Measurements from ENCODE around the gene GRPEL1.

Gene GRPEL1

GRCh38 chr4:7073059-7073458 is 5.2 kb upstream of the GRPEL1 start:
- H3K4me3 ChIP-seq (ENCODE audit: low read depth, low read length) = no peak overlapping the region
- no peaks in the 10 kb centered on the region for H3K9me3 ChIP-seq (ENCODE audit: control insufficient read depth, insufficient read depth, low read length)
- H3K36me3 ChIP-seq (ENCODE audit: control insufficient read depth, insufficient read depth, low read length) = no peaks in the 10 kb centered on the region
- H3K27me3 ChIP-seq (ENCODE audit: control insufficient read depth, insufficient read depth, low read length) = peaks cover 23% of the 10 kb centered on the region
- H3K9ac ChIP-seq (ENCODE audit: low read depth, low read length) = no peak overlapping the region
- no peaks in the 10 kb centered on the region for H3K4me1 ChIP-seq (ENCODE audit: control insufficient read depth, insufficient read depth, low read length)

GRCh38 chr4:7070729-7071511 is 3.1 kb upstream of the GRPEL1 start:
- H3K4me1 ChIP-seq (ENCODE audit: control insufficient read depth, insufficient read depth, low read length) = peaks cover 3% of the 10 kb centered on the region
- H3K36me3 ChIP-seq (ENCODE audit: control insufficient read depth, insufficient read depth, low read length) = no peaks in the 10 kb centered on the region
- no peak overlapping the region for H3K4me3 ChIP-seq (ENCODE audit: low read depth, low read length)
- no peaks in the 10 kb centered on the region for H3K9me3 ChIP-seq (ENCODE audit: control insufficient read depth, insufficient read depth, low read length)
- no peak overlapping the region for H3K9ac ChIP-seq (ENCODE audit: low read depth, low read length)
- peaks cover 23% of the 10 kb centered on the region for H3K27me3 ChIP-seq (ENCODE audit: control insufficient read depth, insufficient read depth, low read length)

GRCh38 chr4:7068883-7069282 is 1.0 kb upstream of the GRPEL1 start:
- Histone ChIP-seq H3K4me3 (ENCODE audit: low read depth, low read length) (peak overlapping the region; percentile 81), H3K36me3 (ENCODE audit: control insufficient read depth, insufficient read depth, low read length) (peaks cover 6% of the 10 kb centered on the region), H3K4me1 (ENCODE audit: control insufficient read depth, insufficient read depth, low read length) (peaks cover 3% of the 10 kb centered on the region), H3K9ac (ENCODE audit: low read depth, low read length) (no peak overlapping the region), H3K9me3 (ENCODE audit: control insufficient read depth, insufficient read depth, low read length) (no peaks in the 10 kb centered on the region), H3K27me3 (ENCODE audit: control insufficient read depth, insufficient read depth, low read length) (peaks cover 23% of the 10 kb centered on the region)

- no peaks in the 10 kb centered on the region for H3K9me3 ChIP-seq (ENCODE audit: control insufficient read depth, insufficient read depth, low read length)
- H3K36me3 ChIP-seq (ENCODE audit: control insufficient read depth, insufficient read depth, low read length) = peaks cover 11% of the 10 kb centered on the region
- H3K4me3 ChIP-seq (ENCODE audit: low read depth, low read length) = peak overlapping the region; percentile 81
- H3K4me1 ChIP-seq (ENCODE audit: control insufficient read depth, insufficient read depth, low read length) = peaks cover 3% of the 10 kb centered on the region
- peaks cover 23% of the 10 kb centered on the region for H3K27me3 ChIP-seq (ENCODE audit: control insufficient read depth, insufficient read depth, low read length)
- H3K9ac ChIP-seq (ENCODE audit: low read depth, low read length) = no peak overlapping the region
Observed at GRCh38 chr4:7068279-7068842, 497 bp upstream of the GRPEL1 start.

GRCh38 chr4:7067126-7067451 is 775 bp downstream of the GRPEL1 start:
- peaks cover 3% of the 10 kb centered on the region for H3K4me1 ChIP-seq (ENCODE audit: control insufficient read depth, insufficient read depth, low read length)

GRCh38 chr4:7066493-7066892 is 1.4 kb downstream of the GRPEL1 start:
- peaks cover 14% of the 10 kb centered on the region for H3K27me3 ChIP-seq (ENCODE audit: control insufficient read depth, insufficient read depth, low read length)
- H3K4me1 ChIP-seq (ENCODE audit: control insufficient read depth, insufficient read depth, low read length) = peaks cover 3% of the 10 kb centered on the region
- peak overlapping the region; percentile 85 for H3K4me3 ChIP-seq (ENCODE audit: low read depth, low read length)
- H3K36me3 ChIP-seq (ENCODE audit: control insufficient read depth, insufficient read depth, low read length) = peaks cover 25% of the 10 kb centered on the region
- H3K9me3 ChIP-seq (ENCODE audit: control insufficient read depth, insufficient read depth, low read length) = no peaks in the 10 kb centered on the region
- H3K9ac ChIP-seq (ENCODE audit: low read depth, low read length) = no peak overlapping the region

More at GRCh38 chr4:7067126-7067451, 775 bp downstream of the GRPEL1 start:
- Histone ChIP-seq H3K9me3 (ENCODE audit: control insufficient read depth, insufficient read depth, low read length) (no peaks in the 10 kb centered on the region), H3K36me3 (ENCODE audit: control insufficient read depth, insufficient read depth, low read length) (peaks cover 19% of the 10 kb centered on the region), H3K27me3 (ENCODE audit: control insufficient read depth, insufficient read depth, low read length) (peaks cover 19% of the 10 kb centered on the region), H3K4me3 (ENCODE audit: low read depth, low read length) (peak overlapping the region; percentile 85), H3K9ac (ENCODE audit: low read depth, low read length) (peak overlapping the region; percentile 83)

GRCh38 chr4:7066006-7066405 is 1.9 kb downstream of the GRPEL1 start:
- Histone ChIP-seq H3K4me1 (ENCODE audit: control insufficient read depth, insufficient read depth, low read length) (peaks cover 3% of the 10 kb centered on the region), H3K4me3 (ENCODE audit: low read depth, low read length) (no peak overlapping the region), H3K9me3 (ENCODE audit: control insufficient read depth, insufficient read depth, low read length) (no peaks in the 10 kb centered on the region), H3K9ac (ENCODE audit: low read depth, low read length) (no peak overlapping the region), H3K27me3 (ENCODE audit: control insufficient read depth, insufficient read depth, low read length) (peaks cover 12% of the 10 kb centered on the region), H3K36me3 (ENCODE audit: control insufficient read depth, insufficient read depth, low read length) (peaks cover 27% of the 10 kb centered on the region)

GRCh38 chr4:7063362-7063761 is 4.5 kb downstream of the GRPEL1 start:
- Histone ChIP-seq H3K4me3 (ENCODE audit: low read depth, low read length) (no peak overlapping the region), H3K9me3 (ENCODE audit: control insufficient read depth, insufficient read depth, low read length) (no peaks in the 10 kb centered on the region), H3K4me1 (ENCODE audit: control insufficient read depth, insufficient read depth, low read length) (peaks cover 3% of the 10 kb centered on the region), H3K36me3 (ENCODE audit: control insufficient read depth, insufficient read depth, low read length) (peaks cover 33% of the 10 kb centered on the region), H3K27me3 (ENCODE audit: control insufficient read depth, insufficient read depth, low read length) (no peaks in the 10 kb centered on the region), H3K9ac (ENCODE audit: low read depth, low read length) (no peak overlapping the region)

- H3K27me3 ChIP-seq (ENCODE audit: control insufficient read depth, insufficient read depth, low read length) = no peaks in the 10 kb centered on the region
- H3K9me3 ChIP-seq (ENCODE audit: control insufficient read depth, insufficient read depth, low read length) = no peaks in the 10 kb centered on the region
- H3K9ac ChIP-seq (ENCODE audit: low read depth, low read length) = no peak overlapping the region
- H3K4me3 ChIP-seq (ENCODE audit: low read depth, low read length) = no peak overlapping the region
- H3K36me3 ChIP-seq (ENCODE audit: control insufficient read depth, insufficient read depth, low read length) = peaks cover 33% of the 10 kb centered on the region
- H3K4me1 ChIP-seq (ENCODE audit: control insufficient read depth, insufficient read depth, low read length) = peaks cover 3% of the 10 kb centered on the region
Observed at GRCh38 chr4:7062816-7063215, 5.0 kb downstream of the GRPEL1 start.

- no peak overlapping the region for H3K9ac ChIP-seq (ENCODE audit: low read depth, low read length)
- H3K4me3 ChIP-seq (ENCODE audit: low read depth, low read length) = no peak overlapping the region
- peaks cover 3% of the 10 kb centered on the region for H3K4me1 ChIP-seq (ENCODE audit: control insufficient read depth, insufficient read depth, low read length)
- H3K27me3 ChIP-seq (ENCODE audit: control insufficient read depth, insufficient read depth, low read length) = no peaks in the 10 kb centered on the region
- no peaks in the 10 kb centered on the region for H3K9me3 ChIP-seq (ENCODE audit: control insufficient read depth, insufficient read depth, low read length)
- peaks cover 33% of the 10 kb centered on the region for H3K36me3 ChIP-seq (ENCODE audit: control insufficient read depth, insufficient read depth, low read length)
Observed at GRCh38 chr4:7061815-7062214, 6.0 kb downstream of the GRPEL1 start.

GRCh38 chr4:7060346-7061150 is 7.3 kb downstream of the GRPEL1 start:
- Histone ChIP-seq H3K9ac (ENCODE audit: low read depth, low read length) (no peak overlapping the region), H3K27me3 (ENCODE audit: control insufficient read depth, insufficient read depth, low read length) (no peaks in the 10 kb centered on the region), H3K4me3 (ENCODE audit: low read depth, low read length) (no peak overlapping the region), H3K4me1 (ENCODE audit: control insufficient read depth, insufficient read depth, low read length) (no peaks in the 10 kb centered on the region), H3K36me3 (ENCODE audit: control insufficient read depth, insufficient read depth, low read length) (peaks cover 33% of the 10 kb centered on the region), H3K9me3 (ENCODE audit: control insufficient read depth, insufficient read depth, low read length) (no peaks in the 10 kb centered on the region)

All from iPS-15b (cell line).